ENCODE measurements around the gene YJU2. TPM values are rescaled to one million over a fixed set of nuclear protein-coding genes. Genes with fewer than 3 reads are reported as not detected.

YJU2 gene
- total and polyA plus RNA-seq, 2 of the 13 experiments (the other 11 are each of a cell fraction or from before 2014, with no cell fraction given): 9.3 to 17.9 TPM

- TF ChIP-seq, protein P1, sequence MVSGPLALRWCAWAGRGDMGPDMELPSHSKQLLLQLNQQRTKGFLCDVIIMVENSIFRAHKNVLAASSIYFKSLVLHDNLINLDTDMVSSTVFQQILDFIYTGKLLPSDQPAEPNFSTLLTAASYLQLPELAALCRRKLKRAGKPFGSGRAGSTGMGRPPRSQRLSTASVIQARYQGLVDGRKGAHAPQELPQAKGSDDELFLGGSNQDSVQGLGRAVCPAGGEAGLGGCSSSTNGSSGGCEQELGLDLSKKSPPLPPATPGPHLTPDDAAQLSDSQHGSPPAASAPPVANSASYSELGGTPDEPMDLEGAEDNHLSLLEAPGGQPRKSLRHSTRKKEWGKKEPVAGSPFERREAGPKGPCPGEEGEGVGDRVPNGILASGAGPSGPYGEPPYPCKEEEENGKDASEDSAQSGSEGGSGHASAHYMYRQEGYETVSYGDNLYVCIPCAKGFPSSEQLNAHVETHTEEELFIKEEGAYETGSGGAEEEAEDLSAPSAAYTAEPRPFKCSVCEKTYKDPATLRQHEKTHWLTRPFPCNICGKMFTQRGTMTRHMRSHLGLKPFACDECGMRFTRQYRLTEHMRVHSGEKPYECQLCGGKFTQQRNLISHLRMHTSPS (CRISPR knock-in tag; IDR thresholded peaks at IDR 0.05; ENCODE audit: low read depth): no peak
Measured at GRCh38 chr19:4305257-4305612, 58.4 kb downstream of the YJU2 start (continued).

GRCh38 chr19:4305659-4306058, 58.8 kb downstream of the YJU2 start:
- ChIA-PET CTCF (ENCODE audit: low intra/inter-chr PET ratio, low total read pairs) (no interaction called here), POLR2A (interaction anchor here (1.0 to 1.3 kb wide), 2 partner anchors 32 to 37 kb away, joined by 3 to 4 read pairs; partner anchors contain the start of gene MPND)
- in situ Hi-C loops (cut with HindIII; ENCODE audit: extremely low pct_ligation_motif_present, low pct_unique_long_range_greater_than_20kb) (no loop called here), intact Hi-C loops (cut with micrococcal nuclease; ENCODE audit: unreplicated experiment) (no loop called here)
- Histone ChIP-seq H3K4me3 (replicated peaks in 1 of 3; ENCODE audit: insufficient read depth in 1 of 3, low read depth in 2 of 3, low read length in 3 of 3) (no peak overlapping the region), H3K79me2 (ENCODE audit: insufficient read depth, low read length) (no peaks in the 10 kb centered on the region), H3K36me3 (replicated peaks in 1 of 2; ENCODE audit: control insufficient read depth in 1 of 2, insufficient read depth in 2 of 2, low read length in 2 of 2) (no peaks in the 10 kb centered on the region), H3K9ac (ENCODE audit: insufficient read depth, low read depth, low read length) (no peak overlapping the region), H2AFZ (ENCODE audit: low read length) (no peak overlapping the region), H4K20me1 (ENCODE audit: insufficient read depth, low read length) (no peaks in the 10 kb centered on the region), H3K27ac (ENCODE audit: extremely low read length, insufficient read depth, low read length) (no peak overlapping the region), H3K4me1 (ENCODE audit: insufficient read depth, low read length) (peaks cover 52% of the 10 kb centered on the region), H3K27me3 (ENCODE audit: control insufficient read depth in 1 of 2, insufficient read depth in 2 of 2, low read length in 2 of 2) (peaks cover 2 to 11% of the 10 kb centered on the region in 2 experiments; a peak in 4 of 5 replicates), H3K9me3 (ENCODE audit: low read length) (no peaks in the 10 kb centered on the region), H3K4me2 (ENCODE audit: low read depth, low read length) (no peak overlapping the region)
- FAIRE-seq (no peak), ATAC-seq (no peak), DNase-seq (ENCODE audit: low spot score) (no peak)
- 42% methylated on average over 13 of the region's 16 CpGs for WGBS (ENCODE audit: low lambda C conversion rate)
- BruUV-seq (replicated peaks): no TSS peak
- TF ChIP-seq ZNF747 (CRISPR knock-in tag; IDR thresholded peaks at IDR 0.05; ENCODE audit: borderline replicate concordance) (no peak), TBL1XR1 (IDR thresholded peaks at IDR 0.05; ENCODE audit: borderline replicate concordance, low read length, partially characterized antibody) (peak; percentile 27), ZNF597 (CRISPR knock-in tag; IDR thresholded peaks at IDR 0.05) (no peak), ZNF224 (CRISPR knock-in tag; IDR thresholded peaks at IDR 0.05) (no peak), ZNF780A (CRISPR knock-in tag; IDR thresholded peaks at IDR 0.05) (no peak), ZNF646 (CRISPR knock-in tag; IDR thresholded peaks at IDR 0.05) (no peak), ZNF772 (CRISPR knock-in tag; IDR thresholded peaks at IDR 0.05) (no peak), ZFP36L1 (CRISPR knock-in tag; IDR thresholded peaks at IDR 0.05) (no peak), SIX4 (CRISPR knock-in tag; IDR thresholded peaks at IDR 0.05) (no peak)
- TF ChIP-seq, protein P2, sequence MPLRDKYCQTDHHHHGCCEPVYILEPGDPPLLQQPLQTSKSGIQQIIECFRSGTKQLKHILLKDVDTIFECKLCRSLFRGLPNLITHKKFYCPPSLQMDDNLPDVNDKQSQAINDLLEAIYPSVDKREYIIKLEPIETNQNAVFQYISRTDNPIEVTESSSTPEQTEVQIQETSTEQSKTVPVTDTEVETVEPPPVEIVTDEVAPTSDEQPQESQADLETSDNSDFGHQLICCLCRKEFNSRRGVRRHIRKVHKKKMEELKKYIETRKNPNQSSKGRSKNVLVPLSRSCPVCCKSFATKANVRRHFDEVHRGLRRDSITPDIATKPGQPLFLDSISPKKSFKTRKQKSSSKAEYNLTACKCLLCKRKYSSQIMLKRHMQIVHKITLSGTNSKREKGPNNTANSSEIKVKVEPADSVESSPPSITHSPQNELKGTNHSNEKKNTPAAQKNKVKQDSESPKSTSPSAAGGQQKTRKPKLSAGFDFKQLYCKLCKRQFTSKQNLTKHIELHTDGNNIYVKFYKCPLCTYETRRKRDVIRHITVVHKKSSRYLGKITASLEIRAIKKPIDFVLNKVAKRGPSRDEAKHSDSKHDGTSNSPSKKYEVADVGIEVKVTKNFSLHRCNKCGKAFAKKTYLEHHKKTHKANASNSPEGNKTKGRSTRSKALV (CRISPR knock-in tag; IDR thresholded peaks at IDR 0.05): no peak
